WTC11 (cell line): ENCODE measurements around the gene FAM50A. TPM values are rescaled to one million over a fixed set of nuclear protein-coding genes. Genes with fewer than 3 reads are reported as not detected.

ENCODE experiments used
- ATAC-seq: fragments of 200-7000 bp; cut with Tn5 transposase; 2 replicates; pipeline ENCODE4 v1.10.0; 2021; ENCODE audit warnings: mild to moderate bottlenecking, moderate library complexity
- CTCF ChIA-PET: fragments of 300-600 bp; sonication (Branson Sonifier 250); formaldehyde crosslinking; loops from one replicate; lab custom pipeline; 2021; ENCODE audit warnings: antibody characterized with exemption; lab: Charles Lee
- POLR2A ChIA-PET: fragments of 350-600 bp; sonication (Branson Sonifier 250); formaldehyde crosslinking; loops from one replicate; lab custom pipeline; 2021; ENCODE audit warnings: antibody characterized with exemption; lab: Charles Lee
- DNase-seq: peaks from one replicate; pipeline ENCODE4 v3.0.0; 2021; ENCODE audit warnings: low spot score
- H3K27ac Mint-ChIP-seq: 2 replicates; pipeline ENCODE4 v1.8.0; 2021; ENCODE audit warnings: mixed read lengths
- H3K27me3 Mint-ChIP-seq: 2 replicates; pipeline ENCODE4 v1.8.0; 2021; ENCODE audit warnings: low read depth, mild to moderate bottlenecking, moderate library complexity, mixed read lengths
- H3K36me3 Mint-ChIP-seq: 2 replicates; pipeline ENCODE4 v1.8.0; 2021; ENCODE audit warnings: mixed read lengths
- H3K4me1 Mint-ChIP-seq: 2 replicates; pipeline ENCODE4 v1.8.0; 2022; ENCODE audit warnings: mixed read lengths
- H3K4me3 Mint-ChIP-seq: 2 replicates; pipeline ENCODE4 v1.8.0; 2021; ENCODE audit warnings: mild to moderate bottlenecking, moderate library complexity, mixed read lengths
- H3K9me3 Mint-ChIP-seq: 2 replicates; pipeline ENCODE4 v1.8.0; 2021; ENCODE audit warnings: mixed read lengths
- ARID4B ChIP-seq: sonication (generic); formaldehyde crosslinking; IDR thresholded peaks from 2 replicates; pipeline ENCODE4 v1.8.0; 2023; ENCODE audit warnings: missing genetic modification reagents, mild to moderate bottlenecking, borderline replicate concordance
- EMX1 ChIP-seq: fragments of 250-450 bp; sonication (Bioruptor Pico); IDR thresholded peaks from 2 replicates; pipeline ENCODE4 v1.8.0; 2021; ENCODE audit warnings: mild to moderate bottlenecking
- PRDM15 ChIP-seq: sonication (generic); formaldehyde crosslinking; IDR thresholded peaks from 2 replicates; pipeline ENCODE4 v1.8.0; 2022; ENCODE audit warnings: missing genetic modification reagents
- RELA ChIP-seq: sonication (generic); formaldehyde crosslinking; IDR thresholded peaks from 2 replicates; pipeline ENCODE4 v1.8.1; 2022; ENCODE audit warnings: missing genetic modification reagents, mild to moderate bottlenecking, borderline replicate concordance
- SOX15 ChIP-seq: fragments of 250-450 bp; sonication (Bioruptor Pico); IDR thresholded peaks from 2 replicates; pipeline ENCODE4 v1.9.0; 2021; ENCODE audit warnings: mild to moderate bottlenecking
- TEAD4 ChIP-seq: sonication (generic); formaldehyde crosslinking; IDR thresholded peaks from 2 replicates; pipeline ENCODE4 v1.8.0; 2022; ENCODE audit warnings: mild to moderate bottlenecking, missing genetic modification reagents
- ZBTB21 ChIP-seq: sonication (generic); formaldehyde crosslinking; IDR thresholded peaks from 2 replicates; pipeline ENCODE4 v1.8.1; 2023; ENCODE audit warnings: mild to moderate bottlenecking, missing genetic modification reagents, borderline replicate concordance
- ZNF138 ChIP-seq: sonication (generic); formaldehyde crosslinking; conservative IDR thresholded peaks from 2 replicates; pipeline ENCODE4 v1.8.1; 2022; ENCODE audit warnings: mild to moderate bottlenecking, moderate library complexity, missing genetic modification reagents
- ZNF396 ChIP-seq: fragments of 250-450 bp; sonication (Bioruptor Pico); IDR thresholded peaks from 2 replicates; pipeline ENCODE4 v1.8.0; 2021; ENCODE audit warnings: mild to moderate bottlenecking, moderate library complexity, borderline replicate concordance
- ZNF671 ChIP-seq: fragments of 250-450 bp; sonication (Bioruptor Pico); IDR thresholded peaks from 2 replicates; pipeline ENCODE4 v1.8.0; 2021; ENCODE audit warnings: mild to moderate bottlenecking
- total RNA-seq: library from RNA; stranded (reverse); gene quantifications from 3 replicates; pipeline ENCODE4 v1.2.3, GENCODE V29; 2021
- TF ChIP-seq, protein P1 (sequence below): sonication (generic); formaldehyde crosslinking; IDR thresholded peaks from 2 replicates; pipeline ENCODE4 v1.8.1; 2023; ENCODE audit warnings: mild to moderate bottlenecking, missing genetic modification reagents, moderate library complexity
- TF ChIP-seq, protein P2 (sequence below): sonication (generic); formaldehyde crosslinking; IDR thresholded peaks from 2 replicates; pipeline ENCODE4 v1.8.1; 2023; ENCODE audit warnings: mild to moderate bottlenecking, missing genetic modification reagents
- TF ChIP-seq, protein P3 (sequence below): fragments of 250-450 bp; sonication (Bioruptor Pico); IDR thresholded peaks from 2 replicates; pipeline ENCODE4 v1.8.0; 2021; ENCODE audit warnings: mild to moderate bottlenecking

Gene FAM50A
- total RNA-seq, 1 experiment from 2014 or later = 50.2 TPM

GRCh38 chrX:154486052-154486395 is 42.1 kb downstream of the FAM50A start:
- H3K4me3 Mint-ChIP-seq = no peak overlapping the region
- peaks cover 4% of the 10 kb centered on the region; the same call in 1 of the 2 replicates for H3K4me1 Mint-ChIP-seq
- no peaks in the 10 kb centered on the region for H3K9me3 Mint-ChIP-seq
- TF ChIP-seq, protein P1, sequence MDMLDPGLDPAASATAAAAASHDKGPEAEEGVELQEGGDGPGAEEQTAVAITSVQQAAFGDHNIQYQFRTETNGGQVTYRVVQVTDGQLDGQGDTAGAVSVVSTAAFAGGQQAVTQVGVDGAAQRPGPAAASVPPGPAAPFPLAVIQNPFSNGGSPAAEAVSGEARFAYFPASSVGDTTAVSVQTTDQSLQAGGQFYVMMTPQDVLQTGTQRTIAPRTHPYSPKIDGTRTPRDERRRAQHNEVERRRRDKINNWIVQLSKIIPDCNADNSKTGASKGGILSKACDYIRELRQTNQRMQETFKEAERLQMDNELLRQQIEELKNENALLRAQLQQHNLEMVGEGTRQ = no peak
- no peak for TF ChIP-seq TEAD4 (CRISPR knock-in tag)
- TF ChIP-seq RELA (CRISPR knock-in tag) = no peak
- no peak for TF ChIP-seq EMX1 (CRISPR knock-in tag)
- TF ChIP-seq ZNF671 (CRISPR knock-in tag) = no peak
- no peak for TF ChIP-seq ZNF396
- TF ChIP-seq, protein P2, sequence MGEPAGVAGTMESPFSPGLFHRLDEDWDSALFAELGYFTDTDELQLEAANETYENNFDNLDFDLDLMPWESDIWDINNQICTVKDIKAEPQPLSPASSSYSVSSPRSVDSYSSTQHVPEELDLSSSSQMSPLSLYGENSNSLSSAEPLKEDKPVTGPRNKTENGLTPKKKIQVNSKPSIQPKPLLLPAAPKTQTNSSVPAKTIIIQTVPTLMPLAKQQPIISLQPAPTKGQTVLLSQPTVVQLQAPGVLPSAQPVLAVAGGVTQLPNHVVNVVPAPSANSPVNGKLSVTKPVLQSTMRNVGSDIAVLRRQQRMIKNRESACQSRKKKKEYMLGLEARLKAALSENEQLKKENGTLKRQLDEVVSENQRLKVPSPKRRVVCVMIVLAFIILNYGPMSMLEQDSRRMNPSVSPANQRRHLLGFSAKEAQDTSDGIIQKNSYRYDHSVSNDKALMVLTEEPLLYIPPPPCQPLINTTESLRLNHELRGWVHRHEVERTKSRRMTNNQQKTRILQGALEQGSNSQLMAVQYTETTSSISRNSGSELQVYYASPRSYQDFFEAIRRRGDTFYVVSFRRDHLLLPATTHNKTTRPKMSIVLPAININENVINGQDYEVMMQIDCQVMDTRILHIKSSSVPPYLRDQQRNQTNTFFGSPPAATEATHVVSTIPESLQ (CRISPR knock-in tag) = no peak
- TF ChIP-seq ZNF138 (CRISPR knock-in tag) = no peak
- TF ChIP-seq, protein P3, sequence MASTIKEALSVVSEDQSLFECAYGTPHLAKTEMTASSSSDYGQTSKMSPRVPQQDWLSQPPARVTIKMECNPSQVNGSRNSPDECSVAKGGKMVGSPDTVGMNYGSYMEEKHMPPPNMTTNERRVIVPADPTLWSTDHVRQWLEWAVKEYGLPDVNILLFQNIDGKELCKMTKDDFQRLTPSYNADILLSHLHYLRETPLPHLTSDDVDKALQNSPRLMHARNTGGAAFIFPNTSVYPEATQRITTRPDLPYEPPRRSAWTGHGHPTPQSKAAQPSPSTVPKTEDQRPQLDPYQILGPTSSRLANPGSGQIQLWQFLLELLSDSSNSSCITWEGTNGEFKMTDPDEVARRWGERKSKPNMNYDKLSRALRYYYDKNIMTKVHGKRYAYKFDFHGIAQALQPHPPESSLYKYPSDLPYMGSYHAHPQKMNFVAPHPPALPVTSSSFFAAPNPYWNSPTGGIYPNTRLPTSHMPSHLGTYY (CRISPR knock-in tag) = no peak
- no peak for TF ChIP-seq PRDM15 (CRISPR knock-in tag)
- TF ChIP-seq ZBTB21 (CRISPR knock-in tag) = no peak
- no peak for TF ChIP-seq SOX15
- no peak for TF ChIP-seq ARID4B (CRISPR knock-in tag)
- ChIA-PET CTCF (no interaction called here), POLR2A (interaction anchor here (2.4 kb wide), 1 partner anchor 31 kb away, joined by 8 read pairs; no protein-coding TSS in a partner anchor)
- ATAC-seq (no peak), DNase-seq (no peak)
- H3K27ac Mint-ChIP-seq = no peak overlapping the region
- no peaks in the 10 kb centered on the region for H3K27me3 Mint-ChIP-seq
- H3K36me3 Mint-ChIP-seq = no peaks in the 10 kb centered on the region; the same call in 1 of the 2 replicates
